ENCODE results near the gene CNTNAP2. TPM values are rescaled to one million over a fixed set of nuclear protein-coding genes. Genes with fewer than 3 reads are reported as not detected.

CNTNAP2 gene
- total RNA-seq, 6 experiments from 2014 or later, result 0.07 to 0.13 (median 0.12) TPM; not detected in 3

- DNase-seq, result no peak
- Mint-ChIP-seq H3K4me3 (no peak overlapping the region), H3K36me3 (ENCODE audit: low read depth) (no peaks in the 10 kb centered on the region), H3K9me3 (peaks cover 12% of the 10 kb centered on the region), H3K4me1 (ENCODE audit: low read depth) (no peaks in the 10 kb centered on the region), H3K27ac (no peak overlapping the region), H3K27me3 (ENCODE audit: insufficient read depth) (no peaks in the 10 kb centered on the region)
- no peak for TF ChIP-seq CTCF (IDR thresholded peaks at IDR 0.05)
Measured at GRCh38 chr7:146826329-146826728, 709.7 kb downstream of the CNTNAP2 start.

DNA sequence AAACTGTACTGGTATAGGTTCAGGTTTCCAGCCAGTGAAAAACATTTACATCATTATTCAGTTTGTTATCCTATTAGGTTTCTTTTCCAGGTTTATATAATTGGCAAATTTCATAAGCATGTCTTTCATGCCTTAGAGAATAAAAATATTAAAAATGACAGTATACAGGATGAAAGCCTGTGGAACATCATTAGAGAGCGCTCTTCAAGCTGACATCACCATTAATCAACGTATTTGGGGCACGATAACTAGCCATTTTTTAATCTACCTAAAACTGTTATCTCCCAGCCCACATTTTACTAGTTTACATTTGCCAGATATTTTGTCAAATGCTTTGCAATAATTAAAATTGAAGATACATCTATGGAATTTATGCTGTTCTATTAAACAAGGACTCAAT, 714.1 kb downstream of the CNTNAP2 start:
- Mint-ChIP-seq H3K9me3 (peaks cover 26% of the 10 kb centered on the region), H3K27ac (no peak overlapping the region), H3K4me1 (ENCODE audit: low read depth) (no peaks in the 10 kb centered on the region), H3K27me3 (ENCODE audit: insufficient read depth) (no peaks in the 10 kb centered on the region), H3K4me3 (no peak overlapping the region), H3K36me3 (ENCODE audit: low read depth) (no peaks in the 10 kb centered on the region)
- TF ChIP-seq CTCF (IDR thresholded peaks at IDR 0.05), result no peak
- DNase-seq, result no peak

DNA sequence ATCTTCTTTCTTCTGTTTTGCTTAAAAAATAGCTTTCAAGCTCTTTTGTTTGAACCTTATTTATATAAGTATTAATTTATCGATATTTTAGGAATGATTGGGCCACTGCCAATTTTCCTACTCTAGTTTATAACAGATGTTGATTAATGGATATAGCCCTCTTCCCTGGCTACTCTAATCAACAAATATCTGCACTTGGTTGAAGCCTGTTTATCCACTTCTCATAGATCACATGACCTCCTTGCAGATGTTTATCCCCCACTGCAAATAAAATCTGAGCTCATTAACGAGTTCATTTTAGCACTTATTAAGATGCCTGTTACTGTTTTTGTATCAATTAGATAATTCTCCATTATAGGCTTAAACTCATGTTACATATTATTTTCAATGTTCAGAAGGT, 715.3 kb downstream of the CNTNAP2 start:
- Mint-ChIP-seq H3K27me3 (ENCODE audit: insufficient read depth) (no peaks in the 10 kb centered on the region), H3K9me3 (peaks cover 26% of the 10 kb centered on the region), H3K4me1 (ENCODE audit: low read depth) (no peaks in the 10 kb centered on the region), H3K27ac (no peak overlapping the region), H3K4me3 (no peak overlapping the region), H3K36me3 (ENCODE audit: low read depth) (no peaks in the 10 kb centered on the region)
- no peak for TF ChIP-seq CTCF (IDR thresholded peaks at IDR 0.05)
- DNase-seq, result no peak

- TF ChIP-seq CTCF (IDR thresholded peaks at IDR 0.05), result no peak
- Mint-ChIP-seq H3K9me3 (peaks cover 26% of the 10 kb centered on the region), H3K27ac (no peak overlapping the region), H3K36me3 (ENCODE audit: low read depth) (peaks cover 4% of the 10 kb centered on the region; the same call in 1 of the 2 replicates), H3K27me3 (ENCODE audit: insufficient read depth) (no peaks in the 10 kb centered on the region), H3K4me1 (ENCODE audit: low read depth) (no peaks in the 10 kb centered on the region), H3K4me3 (no peak overlapping the region)
- DNase-seq, result no peak
Measured at GRCh38 chr7:146844405-146844804, 727.8 kb downstream of the CNTNAP2 start.

DNA sequence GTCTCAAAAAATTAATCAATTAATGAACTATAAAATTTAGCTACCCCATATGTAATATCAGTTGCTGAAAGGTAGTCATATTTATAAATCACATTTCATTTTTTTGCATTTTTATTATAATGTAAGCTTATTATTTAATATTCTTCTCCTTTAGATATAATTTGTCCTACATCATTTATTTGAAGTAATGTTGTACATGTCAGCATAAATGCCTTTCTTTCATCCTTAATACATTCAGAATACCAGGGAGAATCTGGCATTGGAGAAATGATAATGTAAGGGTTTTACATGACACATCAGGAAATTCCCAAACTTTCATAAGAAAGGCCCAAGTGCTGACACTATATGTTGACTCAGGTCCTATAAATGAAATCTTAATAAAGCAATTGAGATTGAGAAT, 742.1 kb downstream of the CNTNAP2 start:
- Mint-ChIP-seq H3K9me3 (peaks cover 27% of the 10 kb centered on the region), H3K36me3 (ENCODE audit: low read depth) (no peaks in the 10 kb centered on the region), H3K27ac (no peak overlapping the region), H3K4me1 (ENCODE audit: low read depth) (no peaks in the 10 kb centered on the region), H3K27me3 (ENCODE audit: insufficient read depth) (no peaks in the 10 kb centered on the region), H3K4me3 (no peak overlapping the region)
- TF ChIP-seq CTCF (IDR thresholded peaks at IDR 0.05), result no peak
- DNase-seq, result no peak

GRCh38 chr7:146861701-146862100, 745.1 kb downstream of the CNTNAP2 start:
- no peak overlapping the region for H3K4me3 Mint-ChIP-seq
- H3K27me3 Mint-ChIP-seq (ENCODE audit: insufficient read depth), result no peaks in the 10 kb centered on the region
- no peaks in the 10 kb centered on the region for H3K36me3 Mint-ChIP-seq (ENCODE audit: low read depth)
- DNase-seq, result no peak
- H3K27ac Mint-ChIP-seq, result no peak overlapping the region
- TF ChIP-seq CTCF (IDR thresholded peaks at IDR 0.05), result no peak
- peaks cover 33% of the 10 kb centered on the region for H3K9me3 Mint-ChIP-seq
- H3K4me1 Mint-ChIP-seq (ENCODE audit: low read depth), result no peaks in the 10 kb centered on the region

All from HFFc6 (cell line).